Measurements from ENCODE around the gene MED25.

Gene MED25

GRCh38 chr19:49845414-49845813 is 27.3 kb downstream of the MED25 start:
- DNase-seq, result no peak

GRCh38 chr19:49846408-49846807 is 28.3 kb downstream of the MED25 start:
- DNase-seq, result no peak

- peak in 1 of 2 experiments; percentile 29 for DNase-seq
Observed at GRCh38 chr19:49847731-49848696, 29.9 kb downstream of the MED25 start.

GRCh38 chr19:49848938-49849337 is 30.8 kb downstream of the MED25 start:
- no peak for DNase-seq

- DNase-seq, result no peak
Observed at GRCh38 chr19:49849433-49850220, 31.5 kb downstream of the MED25 start.

- DNase-seq, result no peak
Observed at GRCh38 chr19:49850221-49850486, 32.1 kb downstream of the MED25 start.

GRCh38 chr19:49850487-49851342 is 32.6 kb downstream of the MED25 start, which contains the start of gene PTOV1:
TSS of gene PTOV1 (plus strand) at chr19:49851159.
- peak in 1 of 2 experiments; percentile 76 for DNase-seq

- no peak for DNase-seq
Observed at GRCh38 chr19:49851456-49852259, 33.6 kb downstream of the MED25 start.

- DNase-seq, result no peak
Observed at GRCh38 chr19:49852631-49853126, 34.6 kb downstream of the MED25 start.

GRCh38 chr19:49853852-49854377 is 35.8 kb downstream of the MED25 start:
- no peak for DNase-seq

- DNase-seq, result no peak
Observed at GRCh38 chr19:49854378-49855263, 36.5 kb downstream of the MED25 start.

GRCh38 chr19:49855277-49855675 is 37.2 kb downstream of the MED25 start:
- DNase-seq, result no peak

- DNase-seq, result no peak
Observed at GRCh38 chr19:49855676-49856573, 37.8 kb downstream of the MED25 start.

- DNase-seq, result no peak
Observed at GRCh38 chr19:49856574-49857021, 38.5 kb downstream of the MED25 start.

- DNase-seq, result no peak
Observed at GRCh38 chr19:49857061-49857837, 39.2 kb downstream of the MED25 start.

- no peak for DNase-seq
Observed at GRCh38 chr19:49857838-49858087, 39.7 kb downstream of the MED25 start.

GRCh38 chr19:49858088-49858985 is 40.2 kb downstream of the MED25 start:
- no peak for DNase-seq
